GM12878 (cell line): ENCODE data around the gene GPR153. TPM values are rescaled to one million over a fixed set of nuclear protein-coding genes. Genes with fewer than 3 reads are reported as not detected.
A peak's percentile ranks its signal among the peaks of the same experiment; 100 is the strongest.

Experiments used
- ATAC-seq: fragments of 200-7000 bp; cut with Tn5 transposase; 3 replicates; pipeline ENCODE4 v1.9.1; 2020; ENCODE audit warnings: mild to moderate bottlenecking, moderate library complexity
- BruUV-seq: library from RNA; stranded (reverse); fragments of 400-500 nt; replicated peaks from 2 replicates; lab custom pipeline; 2021; lab: Mats Ljungman, UMichigan
- CTCF ChIA-PET: fragments of 300-600 bp; sonication (Branson Sonifier 250); formaldehyde crosslinking; extraction: SDS; loops from one replicate; lab custom pipeline; 2021; ENCODE audit warnings: inconsistent platforms; lab: Yijun Ruan, JAX
- POLR2A ChIA-PET: fragments of 350-600 bp; formaldehyde crosslinking; extraction: SDS; loops from one replicate; lab custom pipeline; 2021; ENCODE audit warnings: inconsistent platforms; lab: Charles Lee
- RAD21 ChIA-PET: fragments of 300-600 bp; sonication (Branson Sonifier 250); formaldehyde crosslinking; loops from one replicate; lab custom pipeline; 2023; ENCODE audit warnings: antibody characterized with exemption; ENCODE audit not compliant: unreplicated experiment; lab: Charles Lee
- SMC1A ChIA-PET: fragments of 300-600 bp; sonication (Branson Sonifier 250); formaldehyde crosslinking; loops from one replicate; lab custom pipeline; 2023; ENCODE audit not compliant: unreplicated experiment, uncharacterized antibody; lab: Charles Lee
- DNase-seq: peaks from one replicate; pipeline ENCODE4 v3.0.0-alpha.2; 2011; ENCODE audit warnings: low read depth, low spot score
- FAIRE-seq: peaks from 3 replicates; lab custom pipeline; 2011; peaks lifted over from hg19 to GRCh38; lab: Jason Lieb, UNC
- H2AFZ ChIP-seq: 2 replicates; pipeline ENCODE4 v1.6.0; 2011; ENCODE audit warnings: low read depth, low read length, control low read depth; ENCODE audit not compliant: control insufficient read depth
- H3K27ac ChIP-seq: 2 replicates; pipeline ENCODE4 v1.5.1; 2011; ENCODE audit warnings: control low read depth; ENCODE audit not compliant: control insufficient read depth, insufficient read depth
- H3K27me3 ChIP-seq, 2 experiments: replicated peaks in 1 of 2; 2 replicates each; pipeline versions ENCODE4 v1.6.0 to v1.6.1; 2011; ENCODE audit warnings: low read length in 1 of 2; ENCODE audit not compliant: control insufficient read depth in 2 of 2, insufficient read depth in 2 of 2
- H3K36me3 ChIP-seq, 2 experiments: 2 replicates each; pipeline ENCODE4 v1.5.1; 2011; ENCODE audit warnings: low read length in 1 of 2; ENCODE audit not compliant: control insufficient read depth in 2 of 2, insufficient read depth in 2 of 2
- H3K4me1 ChIP-seq: 2 replicates; pipeline ENCODE4 v1.6.1; 2011; ENCODE audit warnings: mild to moderate bottlenecking, low read length, moderate library complexity, mixed read lengths; ENCODE audit not compliant: control insufficient read depth, insufficient read depth
- H3K4me2 ChIP-seq: 2 replicates; pipeline ENCODE4 v1.6.0; 2011; ENCODE audit warnings: control low read depth; ENCODE audit not compliant: control insufficient read depth, insufficient read depth
- H3K4me3 ChIP-seq: fragments of 200-600 bp; sonication (generic); 2 replicates; pipeline ENCODE4 v1.5.1; 2016
- H3K79me2 ChIP-seq: 2 replicates; pipeline ENCODE4 v1.6.0; 2011; ENCODE audit warnings: low read length; ENCODE audit not compliant: control insufficient read depth, insufficient read depth
- H3K9ac ChIP-seq: 2 replicates; pipeline ENCODE4 v1.8.0; 2011; ENCODE audit warnings: low read length, control low read depth, mixed read lengths; ENCODE audit not compliant: control insufficient read depth, insufficient read depth
- H3K9me3 ChIP-seq: replicated peaks from 3 replicates; pipeline ENCODE4 v1.5.1; 2011; ENCODE audit warnings: mild to moderate bottlenecking, low read length; ENCODE audit not compliant: control insufficient read depth, insufficient read depth
- H4K20me1 ChIP-seq: 2 replicates; pipeline ENCODE4 v1.6.0; 2011; ENCODE audit not compliant: control insufficient read depth, insufficient read depth
- CBX3 ChIP-seq: fragments of 200-600 bp; sonication (generic); IDR thresholded peaks from 2 replicates; pipeline ENCODE4 v1.6.1; 2016; ENCODE audit warnings: low read depth, borderline replicate concordance
- DPF2 ChIP-seq: fragments of 450-650 bp; IDR thresholded peaks from 2 replicates; pipeline ENCODE4 v1.6.1; 2017; ENCODE audit warnings: mild to moderate bottlenecking
- EED ChIP-seq: sonication (generic); IDR thresholded peaks from 2 replicates; pipeline ENCODE4 v1.6.1; 2016; ENCODE audit warnings: antibody characterized with exemption, low read depth
- EGR1 ChIP-seq, 2 experiments: IDR thresholded peaks; 1 replicate in 1 of 2; 2 replicates in 1 of 2; pipeline ENCODE4 v1.6.1; 2011 to 2012; ENCODE audit warnings: low read depth in 2 of 2, low read length in 2 of 2, borderline replicate concordance in 1 of 2, mild to moderate bottlenecking in 1 of 2, moderate library complexity in 1 of 2
- ETV6 ChIP-seq, 2 experiments: fragments of 450-650 bp in 1 of 2; IDR thresholded peaks in 1 of 2; conservative IDR thresholded peaks in 1 of 2; 2 replicates each; pipeline ENCODE4 v1.6.1; 2014; ENCODE audit warnings: antibody characterized with exemption in 1 of 2, borderline replicate concordance in 1 of 2, low read depth in 1 of 2, mild to moderate bottlenecking in 1 of 2, moderate library complexity in 1 of 2
- FOS ChIP-seq: IDR thresholded peaks from 3 replicates; pipeline ENCODE4 v1.6.1; 2011; ENCODE audit warnings: borderline replicate concordance; ENCODE audit not compliant: insufficient read length; ENCODE audit errors: extremely low read depth
- GABPA ChIP-seq: IDR thresholded peaks from 2 replicates; pipeline ENCODE4 v1.6.1; 2014; ENCODE audit warnings: antibody characterized with exemption, low read depth, mild to moderate bottlenecking, inconsistent platforms
- HCFC1 ChIP-seq: fragments of 150-350 bp; IDR thresholded peaks from 2 replicates; pipeline ENCODE4 v1.6.1; 2014; ENCODE audit warnings: low read length
- HDGF ChIP-seq: fragments of 450-650 bp; IDR thresholded peaks from 2 replicates; pipeline ENCODE4 v1.6.1; 2016; ENCODE audit warnings: antibody characterized with exemption
- JUNB ChIP-seq: IDR thresholded peaks from 2 replicates; pipeline ENCODE4 v1.6.1; 2016; ENCODE audit warnings: antibody characterized with exemption, mild to moderate bottlenecking
- KAT2A ChIP-seq: conservative IDR thresholded peaks from 2 replicates; pipeline ENCODE4 v1.6.1; 2011; ENCODE audit warnings: low read depth, low read length; ENCODE audit not compliant: control insufficient read depth
- MTA2 ChIP-seq: fragments of 450-650 bp; IDR thresholded peaks from 2 replicates; pipeline ENCODE4 v1.6.1; 2016; ENCODE audit warnings: low read depth, mild to moderate bottlenecking, moderate library complexity
- MXI1 ChIP-seq: fragments of 150-350 bp; IDR thresholded peaks from 2 replicates; pipeline ENCODE4 v1.6.1; 2011; ENCODE audit warnings: low read depth, mild to moderate bottlenecking, inconsistent platforms, low read length, improper control_type of control experiment
- MYC ChIP-seq: IDR thresholded peaks from 2 replicates; pipeline ENCODE4 v1.6.1; 2011; ENCODE audit warnings: mild to moderate bottlenecking, low read length, moderate library complexity, inconsistent platforms; ENCODE audit not compliant: insufficient read depth, insufficient replicate concordance, insufficient read length, severe bottlenecking
- RAD21 ChIP-seq: IDR thresholded peaks from 2 replicates; pipeline ENCODE4 v1.6.1; 2011; ENCODE audit warnings: mild to moderate bottlenecking, low read depth, low read length, moderate library complexity; ENCODE audit not compliant: insufficient read depth
- RELB ChIP-seq: fragments of 450-650 bp; IDR thresholded peaks from 2 replicates; pipeline ENCODE4 v1.6.1; 2017; ENCODE audit warnings: low read depth, mild to moderate bottlenecking, moderate library complexity
- SP1 ChIP-seq: IDR thresholded peaks from one replicate; pipeline ENCODE4 v1.6.1; 2011; ENCODE audit warnings: low read depth, low read length
- TBL1XR1 ChIP-seq: IDR thresholded peaks from 2 replicates; pipeline ENCODE4 v1.6.1; 2012; ENCODE audit warnings: low read depth, low read length, improper control_type of control experiment
- ZBED1 ChIP-seq: IDR thresholded peaks from 2 replicates; pipeline ENCODE4 v1.6.1; 2016; ENCODE audit warnings: borderline replicate concordance
- WGBS: methylation state at CpG from one replicate; pipeline ENCODE4 v1.1.6; 2016; ENCODE audit warnings: low lambda C conversion rate; ENCODE audit not compliant: insufficient replicate concordance, insufficient coverage; ENCODE audit errors: missing lambda C conversion rate; 5-methylcytosine and 5-hydroxymethylcytosine counted together
- in situ Hi-C: fragments of 300-500 bp; cut with MboI; formaldehyde crosslinking; loops from 9 replicates; pipeline ENCODE4 v1.14.3; 2018; ENCODE audit warnings: mixed read lengths
- intact Hi-C: fragments of 100-400 bp; cut with micrococcal nuclease; formaldehyde crosslinking; loops from one replicate; pipeline ENCODE4 v1.14.2; 2022; ENCODE audit not compliant: unreplicated experiment
- polyA plus RNA-seq, 11 experiments: library from polyadenylated mRNA; depleted of rRNA in 4 of 11; unstranded in 6 of 11; stranded (reverse) in 5 of 11; fragments of >200 nt; fragmentation: Nextera tagmentation in 4 of 11; fragmentation: Illumina TruSeq in 1 of 11; extraction: Ambion mirVana in 4 of 11; extraction: Trizol in 1 of 11; gene quantifications; 1 replicate in 1 of 11; 2 replicates in 10 of 11; pipeline versions ENCODE4 v1.2.1 to v1.2.3, GENCODE V29; 2011 to 2016; ENCODE audit warnings: inconsistent platforms in 2 of 11, missing spikeins in 2 of 11, low read depth in 1 of 11
- total RNA-seq, 4 experiments: library from RNA; depleted of rRNA in 3 of 4; stranded (reverse); fragments of >200 nt in 3 of 4; fragmentation: Illumina TruSeq in 1 of 4; extraction: Trizol in 1 of 4; gene quantifications; 2 replicates each; pipeline versions ENCODE4 v1.2.1 to v1.2.3, GENCODE V29; 2013 to 2021

The GPR153 gene
- total and polyA plus RNA-seq, 10 of the 15 experiments (the other 5 are each of a cell fraction or from before 2014, with no cell fraction given): 0.04 to 2.2 (median 0.54) TPM

- TF ChIP-seq MYC (peak; percentile 5), FOS (no peak), HDGF (peak; percentile 11; the same call in 1 of the 2 replicates), EED (no peak), JUNB (no peak), TBL1XR1 (no peak)
Observed at GRCh38 chr1:6209661-6210580, 51.0 kb downstream of the GPR153 start (continued).

GRCh38 chr1:6208723-6209660, 51.9 kb downstream of the GPR153 start:
- Histone ChIP-seq H3K79me2 (peaks cover 9% of the 10 kb centered on the region), H3K36me3 (peaks cover 6 to 7% of the 10 kb centered on the region in 2 experiments; a peak in 3 of 4 replicates), H3K9me3 (no peaks in the 10 kb centered on the region), H3K4me2 (peak overlapping the region; percentile 92), H3K27me3 (no peaks in the 10 kb centered on the region), H4K20me1 (no peaks in the 10 kb centered on the region; the same call in 1 of the 2 replicates), H3K4me1 (peaks cover 29% of the 10 kb centered on the region), H3K27ac (no peak overlapping the region), H2AFZ (peak overlapping the region; percentile 67), H3K9ac (no peak overlapping the region; the same call in 1 of the 2 replicates), H3K4me3 (peak overlapping the region; percentile 54)
- 59% methylated on average over 68 of the region's 99 CpGs for WGBS
- ChIA-PET POLR2A (no interaction called here), CTCF (interaction anchor here (0.5 to 1.2 kb wide), 3 partner anchors 11 to 308 kb away, joined by 3 to 4 read pairs (median 3); no protein-coding TSS in a partner anchor), SMC1A (interaction anchor here (0.6 to 1.0 kb wide), 2 partner anchors 25 to 26 kb away, joined by 3 read pairs; no protein-coding TSS in a partner anchor), RAD21 (no interaction called here)
- no peak for FAIRE-seq
- intact Hi-C loops (no loop called here), in situ Hi-C loops (no loop called here)
- ATAC-seq: peak; percentile 66
- DNase-seq: no peak
- no TSS peak for BruUV-seq
- TF ChIP-seq MXI1: peak; percentile 51
- TF ChIP-seq HDGF: peak; percentile 76; the same call in 1 of the 2 replicates
- TF ChIP-seq RELB: no peak
- no peak for TF ChIP-seq MTA2
- no peak for TF ChIP-seq RAD21
- no peak for TF ChIP-seq FOS
- no peak for TF ChIP-seq KAT2A
- TF ChIP-seq ETV6 (conservative IDR thresholded peaks at IDR 0.05 in 1 of 2, IDR thresholded peaks at IDR 0.05 in 1 of 2; ENCODE audit: borderline replicate concordance in 1 of 2, low read depth in 1 of 2): no peak
- TF ChIP-seq CBX3: no peak
- no peak for TF ChIP-seq HCFC1
- peak in 1 of 2 experiments; percentile 79; a peak in 2 of 3 replicates for TF ChIP-seq EGR1 (IDR thresholded peaks at IDR 0.05; ENCODE audit: borderline replicate concordance in 1 of 2, low read depth in 2 of 2, low read length in 2 of 2)
- no peak for TF ChIP-seq SP1
- peak; percentile 52 for TF ChIP-seq DPF2
- TF ChIP-seq ZBED1: no peak
- no peak for TF ChIP-seq GABPA
